HepG2 (cell line): ENCODE measurements around the gene CAND2. TPM values are rescaled to one million over a fixed set of nuclear protein-coding genes. Genes with fewer than 3 reads are reported as not detected.

Source experiments
- POLR2AphosphoS2 ChIP-seq: IDR thresholded peaks from 2 replicates; pipeline ENCODE4 v1.6.1; 2011; ENCODE audit warnings: low read depth, low read length, improper control_type of control experiment
- RCOR2 ChIP-seq: IDR thresholded peaks from 2 replicates; pipeline ENCODE4 v1.6.1; 2016; ENCODE audit warnings: missing biosample characterization, missing genetic modification reagents
- ZMYM3 ChIP-seq: sonication (generic); formaldehyde crosslinking; IDR thresholded peaks from 2 replicates; pipeline ENCODE4 v1.5.1; 2020; ENCODE audit warnings: mild to moderate bottlenecking, missing genetic modification reagents
- ZNF280B ChIP-seq: sonication (generic); formaldehyde crosslinking; IDR thresholded peaks from 2 replicates; pipeline ENCODE4 v1.5.0; 2020; ENCODE audit warnings: missing genetic modification reagents, mild to moderate bottlenecking, borderline replicate concordance
- ZNF350 ChIP-seq: sonication (generic); formaldehyde crosslinking; IDR thresholded peaks from 2 replicates; pipeline ENCODE4 v1.4.0; 2020; ENCODE audit warnings: mild to moderate bottlenecking, low read depth, missing genetic modification reagents, borderline replicate concordance
- ZNF431 ChIP-seq: sonication (generic); formaldehyde crosslinking; IDR thresholded peaks from 2 replicates; pipeline ENCODE4 v1.9.0; 2022; ENCODE audit warnings: missing genetic modification reagents, low read depth, mild to moderate bottlenecking, borderline replicate concordance
- ZNF510 ChIP-seq: sonication (generic); formaldehyde crosslinking; IDR thresholded peaks from 2 replicates; pipeline ENCODE4 v1.4.0; 2020; ENCODE audit warnings: low read depth, mild to moderate bottlenecking, missing genetic modification reagents
- ZNF776 ChIP-seq: sonication (generic); formaldehyde crosslinking; IDR thresholded peaks from 2 replicates; pipeline ENCODE4 v1.4.0; 2020; ENCODE audit warnings: mild to moderate bottlenecking, missing genetic modification reagents
- ZSCAN29 ChIP-seq: sonication (generic); formaldehyde crosslinking; conservative IDR thresholded peaks from 2 replicates; pipeline ENCODE4 v1.4.0; 2020; ENCODE audit warnings: mild to moderate bottlenecking, missing genetic modification reagents
- polyA plus RNA-seq, 8 experiments: library from polyadenylated mRNA; depleted of rRNA in 3 of 8; stranded (reverse) in 7 of 8; unstranded in 1 of 8; fragments of >200 nt; fragmentation: Illumina TruSeq in 4 of 8; extraction: Trizol in 4 of 8; gene quantifications; 2 replicates each; pipeline versions ENCODE4 v1.2.1 to v1.2.3, GENCODE V29; 2011 to 2016; ENCODE audit warnings: low read depth in 4 of 8, missing spikeins in 1 of 8, mixed read lengths in 1 of 8; ENCODE audit not compliant: insufficient read depth in 1 of 8
- total RNA-seq, 5 experiments: library from RNA; depleted of rRNA; stranded (reverse); fragments of >200 nt; fragmentation: Illumina TruSeq; extraction: Trizol; gene quantifications; 2 replicates each; pipeline ENCODE4 v1.2.3, GENCODE V29; 2016; ENCODE audit warnings: low read depth in 1 of 5
- TF ChIP-seq, protein P1 (sequence below): IDR thresholded peaks from 2 replicates; pipeline ENCODE4 v1.6.1; 2018; ENCODE audit warnings: missing genetic modification reagents, mild to moderate bottlenecking, missing compliant biosample characterization
- TF ChIP-seq, protein P2 (sequence below): sonication (generic); formaldehyde crosslinking; IDR thresholded peaks from 2 replicates; pipeline ENCODE4 v1.4.0; 2020; ENCODE audit warnings: missing genetic modification reagents, borderline replicate concordance

Gene CAND2
- total and polyA plus RNA-seq, 2 of the 13 experiments (the other 11 are each of a cell fraction or from before 2014, with no cell fraction given): 0.01 TPM; not detected in 1

GRCh38 chr3:12841970-12842328 lies 45.5 kb downstream of the CAND2 start (continued):
- TF ChIP-seq, protein P1, sequence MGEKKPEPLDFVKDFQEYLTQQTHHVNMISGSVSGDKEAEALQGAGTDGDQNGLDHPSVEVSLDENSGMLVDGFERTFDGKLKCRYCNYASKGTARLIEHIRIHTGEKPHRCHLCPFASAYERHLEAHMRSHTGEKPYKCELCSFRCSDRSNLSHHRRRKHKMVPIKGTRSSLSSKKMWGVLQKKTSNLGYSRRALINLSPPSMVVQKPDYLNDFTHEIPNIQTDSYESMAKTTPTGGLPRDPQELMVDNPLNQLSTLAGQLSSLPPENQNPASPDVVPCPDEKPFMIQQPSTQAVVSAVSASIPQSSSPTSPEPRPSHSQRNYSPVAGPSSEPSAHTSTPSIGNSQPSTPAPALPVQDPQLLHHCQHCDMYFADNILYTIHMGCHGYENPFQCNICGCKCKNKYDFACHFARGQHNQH (CRISPR knock-in tag): 0 out of 2 replicates have a peak, but pooled peaks have one; percentile 9
- TF ChIP-seq ZNF510 (CRISPR knock-in tag) (0 out of 2 replicates have a peak, but pooled peaks have one; percentile 61), ZNF350 (CRISPR knock-in tag) (no peak), ZMYM3 (CRISPR knock-in tag) (peak; percentile 70; the same call in 1 of the 2 replicates), ZNF280B (CRISPR knock-in tag) (no peak), POLR2AphosphoS2 (no peak), ZNF776 (CRISPR knock-in tag) (no peak), ZNF431 (CRISPR knock-in tag) (no peak), ZSCAN29 (CRISPR knock-in tag) (0 out of 2 replicates have a peak, but pooled peaks have one; percentile 21), RCOR2 (CRISPR knock-in tag) (0 out of 2 replicates have a peak, but pooled peaks have one; percentile 16)
- TF ChIP-seq, protein P2, sequence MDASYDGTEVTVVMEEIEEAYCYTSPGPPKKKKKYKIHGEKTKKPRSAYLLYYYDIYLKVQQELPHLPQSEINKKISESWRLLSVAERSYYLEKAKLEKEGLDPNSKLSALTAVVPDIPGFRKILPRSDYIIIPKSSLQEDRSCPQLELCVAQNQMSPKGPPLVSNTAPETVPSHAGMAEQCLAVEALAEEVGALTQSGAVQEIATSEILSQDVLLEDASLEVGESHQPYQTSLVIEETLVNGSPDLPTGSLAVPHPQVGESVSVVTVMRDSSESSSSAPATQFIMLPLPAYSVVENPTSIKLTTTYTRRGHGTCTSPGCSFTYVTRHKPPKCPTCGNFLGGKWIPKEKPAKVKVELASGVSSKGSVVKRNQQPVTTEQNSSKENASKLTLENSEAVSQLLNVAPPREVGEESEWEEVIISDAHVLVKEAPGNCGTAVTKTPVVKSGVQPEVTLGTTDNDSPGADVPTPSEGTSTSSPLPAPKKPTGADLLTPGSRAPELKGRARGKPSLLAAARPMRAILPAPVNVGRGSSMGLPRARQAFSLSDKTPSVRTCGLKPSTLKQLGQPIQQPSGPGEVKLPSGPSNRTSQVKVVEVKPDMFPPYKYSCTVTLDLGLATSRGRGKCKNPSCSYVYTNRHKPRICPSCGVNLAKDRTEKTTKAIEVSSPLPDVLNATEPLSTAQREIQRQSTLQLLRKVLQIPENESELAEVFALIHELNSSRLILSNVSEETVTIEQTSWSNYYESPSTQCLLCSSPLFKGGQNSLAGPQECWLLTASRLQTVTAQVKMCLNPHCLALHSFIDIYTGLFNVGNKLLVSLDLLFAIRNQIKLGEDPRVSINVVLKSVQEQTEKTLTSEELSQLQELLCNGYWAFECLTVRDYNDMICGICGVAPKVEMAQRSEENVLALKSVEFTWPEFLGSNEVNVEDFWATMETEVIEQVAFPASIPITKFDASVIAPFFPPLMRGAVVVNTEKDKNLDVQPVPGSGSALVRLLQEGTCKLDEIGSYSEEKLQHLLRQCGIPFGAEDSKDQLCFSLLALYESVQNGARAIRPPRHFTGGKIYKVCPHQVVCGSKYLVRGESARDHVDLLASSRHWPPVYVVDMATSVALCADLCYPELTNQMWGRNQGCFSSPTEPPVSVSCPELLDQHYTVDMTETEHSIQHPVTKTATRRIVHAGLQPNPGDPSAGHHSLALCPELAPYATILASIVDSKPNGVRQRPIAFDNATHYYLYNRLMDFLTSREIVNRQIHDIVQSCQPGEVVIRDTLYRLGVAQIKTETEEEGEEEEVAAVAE (CRISPR knock-in tag): no peak
